Activated CD4-positive, alpha-beta memory T cell treated with anti-CD3 and anti-CD28 coated beads for 36 hours (primary cell): ENCODE measurements around the gene IL17RB. TPM values are rescaled to one million over a fixed set of nuclear protein-coding genes. Genes with fewer than 3 reads are reported as not detected.
A peak's percentile ranks its signal among the peaks of the same experiment; 100 is the strongest.

Experiments used
- CTCF ChIA-PET: fragments of 350-600 bp; sonication (Branson Sonifier 250); formaldehyde crosslinking; loops from one replicate; lab custom pipeline; 2021; ENCODE audit warnings: antibody characterized with exemption, inconsistent platforms; lab: Charles Lee
- POLR2A ChIA-PET: fragments of 350-600 bp; sonication (Branson Sonifier 250); formaldehyde crosslinking; loops from one replicate; lab custom pipeline; 2021; ENCODE audit warnings: antibody characterized with exemption; lab: Charles Lee
- DNase-seq: peaks from one replicate; pipeline ENCODE4 v3.0.0-alpha.2; 2020
- H3K27ac Mint-ChIP-seq: one replicate; pipeline ENCODE4 v1.8.0; 2021; ENCODE audit warnings: mixed read lengths
- H3K27me3 Mint-ChIP-seq: one replicate; pipeline ENCODE4 v1.8.0; 2021; ENCODE audit warnings: mixed read lengths
- H3K36me3 Mint-ChIP-seq: one replicate; pipeline ENCODE4 v1.8.0; 2021; ENCODE audit warnings: mixed read lengths
- H3K4me1 Mint-ChIP-seq: one replicate; pipeline ENCODE4 v1.8.0; 2021; ENCODE audit warnings: low read depth, mixed read lengths
- H3K4me3 Mint-ChIP-seq: one replicate; pipeline ENCODE4 v1.8.0; 2021; ENCODE audit warnings: mild to moderate bottlenecking, mixed read lengths
- H3K9me3 Mint-ChIP-seq: one replicate; pipeline ENCODE4 v1.8.0; 2021; ENCODE audit warnings: mixed read lengths
- intact Hi-C: fragments of 100-400 bp; cut with micrococcal nuclease; formaldehyde crosslinking; loops from one replicate; pipeline ENCODE4 v1.15.1; 2023
- total RNA-seq, 2 experiments: library from RNA; stranded (reverse); gene quantifications; one replicate each; pipeline ENCODE4 v1.2.3, GENCODE V29; 2021

IL17RB gene
- total RNA-seq, 2 experiments from 2014 or later = 0.92 to 1.1 TPM

GRCh38 chr3:53805463-53806159, 40.8 kb upstream of the IL17RB start:
- ChIA-PET CTCF (no interaction called here), POLR2A (no interaction called here)
- peaks cover 11% of the 10 kb centered on the region for H3K27me3 Mint-ChIP-seq
- H3K27ac Mint-ChIP-seq = no peak overlapping the region
- intact Hi-C loops = no loop called here
- DNase-seq = peak; percentile 3
- H3K9me3 Mint-ChIP-seq = no peaks in the 10 kb centered on the region
- no peaks in the 10 kb centered on the region for H3K36me3 Mint-ChIP-seq
- H3K4me1 Mint-ChIP-seq = no peaks in the 10 kb centered on the region
- H3K4me3 Mint-ChIP-seq = no peak overlapping the region

- peak; percentile 5 for DNase-seq
- POLR2A ChIA-PET = no interaction called here
Observed at GRCh38 chr3:53806182-53807116, 39.9 kb upstream of the IL17RB start.

GRCh38 chr3:53807117-53807810, 39.1 kb upstream of the IL17RB start:
- intact Hi-C loops = no loop called here
- Mint-ChIP-seq H3K4me1 (no peaks in the 10 kb centered on the region), H3K36me3 (no peaks in the 10 kb centered on the region), H3K4me3 (no peak overlapping the region), H3K27ac (no peak overlapping the region), H3K9me3 (no peaks in the 10 kb centered on the region), H3K27me3 (peaks cover 11% of the 10 kb centered on the region)
- peak; percentile 3 for DNase-seq
- CTCF ChIA-PET = no interaction called here
- POLR2A ChIA-PET = no interaction called here

More at GRCh38 chr3:53806182-53807116, 39.9 kb upstream of the IL17RB start:
- CTCF ChIA-PET = no interaction called here
- intact Hi-C loops = no loop called here
- Mint-ChIP-seq H3K27ac (no peak overlapping the region), H3K9me3 (no peaks in the 10 kb centered on the region), H3K4me3 (no peak overlapping the region), H3K4me1 (no peaks in the 10 kb centered on the region), H3K27me3 (peaks cover 11% of the 10 kb centered on the region), H3K36me3 (no peaks in the 10 kb centered on the region)

- ChIA-PET POLR2A (no interaction called here), CTCF (no interaction called here)
- intact Hi-C loops = no loop called here
- H3K4me1 Mint-ChIP-seq = no peaks in the 10 kb centered on the region
- H3K4me3 Mint-ChIP-seq = no peak overlapping the region
- no peak overlapping the region for H3K27ac Mint-ChIP-seq
- no peaks in the 10 kb centered on the region for H3K9me3 Mint-ChIP-seq
- DNase-seq = no peak
- peaks cover 11% of the 10 kb centered on the region for H3K27me3 Mint-ChIP-seq
- no peaks in the 10 kb centered on the region for H3K36me3 Mint-ChIP-seq
Observed at GRCh38 chr3:53808496-53808895, 37.9 kb upstream of the IL17RB start.

- no peaks in the 10 kb centered on the region for H3K9me3 Mint-ChIP-seq
- CTCF ChIA-PET = no interaction called here
- H3K27me3 Mint-ChIP-seq = peaks cover 11% of the 10 kb centered on the region
- intact Hi-C loops = no loop called here
- H3K4me3 Mint-ChIP-seq = no peak overlapping the region
- no peaks in the 10 kb centered on the region for H3K4me1 Mint-ChIP-seq
- DNase-seq = no peak
- POLR2A ChIA-PET = no interaction called here
- no peak overlapping the region for H3K27ac Mint-ChIP-seq
- H3K36me3 Mint-ChIP-seq = no peaks in the 10 kb centered on the region
Observed at GRCh38 chr3:53809267-53809666, 37.1 kb upstream of the IL17RB start.

- intact Hi-C loops = no loop called here
- Mint-ChIP-seq H3K9me3 (no peaks in the 10 kb centered on the region), H3K27ac (no peak overlapping the region), H3K4me3 (no peak overlapping the region), H3K27me3 (peaks cover 11% of the 10 kb centered on the region), H3K36me3 (no peaks in the 10 kb centered on the region), H3K4me1 (no peaks in the 10 kb centered on the region)
- DNase-seq = peak; percentile 4
- POLR2A ChIA-PET = no interaction called here
- CTCF ChIA-PET = no interaction called here
Observed at GRCh38 chr3:53809764-53810400, 36.5 kb upstream of the IL17RB start.

GRCh38 chr3:53811143-53811927, 35.0 kb upstream of the IL17RB start:
- intact Hi-C loops = no loop called here
- POLR2A ChIA-PET = no interaction called here
- peaks cover 11% of the 10 kb centered on the region for H3K27me3 Mint-ChIP-seq

GRCh38 chr3:53812434-53812833, 33.9 kb upstream of the IL17RB start:
- Mint-ChIP-seq H3K4me3 (no peak overlapping the region), H3K27ac (no peak overlapping the region), H3K9me3 (no peaks in the 10 kb centered on the region), H3K4me1 (no peaks in the 10 kb centered on the region), H3K27me3 (peaks cover 5% of the 10 kb centered on the region), H3K36me3 (no peaks in the 10 kb centered on the region)
- intact Hi-C loops = no loop called here
- POLR2A ChIA-PET = no interaction called here
- CTCF ChIA-PET = interaction anchor here (0.6 kb wide), 1 partner anchor 203 kb away, joined by 4 read pairs; no protein-coding TSS in a partner anchor
- DNase-seq = peak; percentile 6

More at GRCh38 chr3:53811143-53811927, 35.0 kb upstream of the IL17RB start:
- Mint-ChIP-seq H3K4me3 (no peak overlapping the region), H3K36me3 (no peaks in the 10 kb centered on the region), H3K9me3 (no peaks in the 10 kb centered on the region), H3K4me1 (no peaks in the 10 kb centered on the region), H3K27ac (no peak overlapping the region)
- CTCF ChIA-PET = no interaction called here
- peak; percentile 4 for DNase-seq

- Mint-ChIP-seq H3K27ac (no peak overlapping the region), H3K9me3 (no peaks in the 10 kb centered on the region), H3K36me3 (no peaks in the 10 kb centered on the region), H3K4me1 (no peaks in the 10 kb centered on the region), H3K27me3 (peaks cover 5% of the 10 kb centered on the region), H3K4me3 (no peak overlapping the region)
- intact Hi-C loops = no loop called here
- ChIA-PET POLR2A (no interaction called here), CTCF (no interaction called here)
- peak; percentile 3 for DNase-seq
Observed at GRCh38 chr3:53813229-53813628, 33.1 kb upstream of the IL17RB start.

GRCh38 chr3:53813876-53814275, 32.5 kb upstream of the IL17RB start:
- peak; percentile 3 for DNase-seq
- H3K36me3 Mint-ChIP-seq = no peaks in the 10 kb centered on the region
- H3K27ac Mint-ChIP-seq = no peak overlapping the region
- H3K9me3 Mint-ChIP-seq = no peaks in the 10 kb centered on the region
- H3K27me3 Mint-ChIP-seq = no peaks in the 10 kb centered on the region
- intact Hi-C loops = no loop called here
- CTCF ChIA-PET = no interaction called here
- H3K4me1 Mint-ChIP-seq = no peaks in the 10 kb centered on the region
- no peak overlapping the region for H3K4me3 Mint-ChIP-seq
- POLR2A ChIA-PET = no interaction called here

GRCh38 chr3:53815067-53815466, 31.3 kb upstream of the IL17RB start:
- DNase-seq = peak; percentile 3
- Mint-ChIP-seq H3K9me3 (no peaks in the 10 kb centered on the region), H3K27me3 (peaks cover 2% of the 10 kb centered on the region), H3K4me1 (no peaks in the 10 kb centered on the region), H3K27ac (no peak overlapping the region), H3K4me3 (no peak overlapping the region), H3K36me3 (no peaks in the 10 kb centered on the region)
- ChIA-PET POLR2A (no interaction called here), CTCF (no interaction called here)
- intact Hi-C loops = no loop called here
